Astrocyte (in vitro differentiated cells and primary cell): ENCODE data around the gene GRM5. TPM values are rescaled to one million over a fixed set of nuclear protein-coding genes. Genes with fewer than 3 reads are reported as not detected.
A peak's percentile ranks its signal among the peaks of the same experiment; 100 is the strongest.

ENCODE experiments used
- DNase-seq: peaks from one replicate; pipeline ENCODE4 v3.0.0-alpha.2; 2010; ENCODE audit warnings: low read depth
- FAIRE-seq: peaks from 2 replicates; lab custom pipeline; 2011; peaks lifted over from hg19 to GRCh38; lab: Jason Lieb, UNC
- H2AFZ ChIP-seq: 2 replicates; pipeline ENCODE4 v1.6.0; 2012; ENCODE audit warnings: low read depth, low read length, inconsistent platforms
- H3K27ac ChIP-seq: 2 replicates; pipeline ENCODE4 v1.5.1; 2011; ENCODE audit warnings: low read depth, low read length, inconsistent platforms
- H3K27me3 ChIP-seq: 2 replicates; pipeline ENCODE4 v1.6.0; 2011; ENCODE audit warnings: low read length, inconsistent platforms; ENCODE audit not compliant: insufficient read depth
- H3K36me3 ChIP-seq: 2 replicates; pipeline ENCODE4 v1.5.1; 2011; ENCODE audit warnings: low read length, inconsistent platforms; ENCODE audit not compliant: insufficient read depth
- H3K4me1 ChIP-seq: 2 replicates; pipeline ENCODE4 v1.5.1; 2011; ENCODE audit warnings: low read length, inconsistent platforms; ENCODE audit not compliant: insufficient read depth
- H3K4me2 ChIP-seq: 2 replicates; pipeline ENCODE4 v1.6.0; 2012; ENCODE audit warnings: low read length, inconsistent platforms
- H3K4me3 ChIP-seq: 2 replicates; pipeline ENCODE4 v1.5.1; 2011; ENCODE audit warnings: low read depth, mild to moderate bottlenecking, low read length, inconsistent platforms; ENCODE audit not compliant: insufficient read depth
- H3K79me2 ChIP-seq: 2 replicates; pipeline ENCODE4 v1.6.0; 2012; ENCODE audit warnings: mild to moderate bottlenecking, low read length, inconsistent platforms; ENCODE audit not compliant: insufficient read depth
- H3K9ac ChIP-seq: 2 replicates; pipeline ENCODE4 v1.6.0; 2012; ENCODE audit warnings: mild to moderate bottlenecking, low read length, inconsistent platforms
- H3K9me3 ChIP-seq: 2 replicates; pipeline ENCODE4 v1.5.1; 2012; ENCODE audit warnings: low read depth, mild to moderate bottlenecking, low read length, inconsistent platforms; ENCODE audit not compliant: insufficient read depth
- H4K20me1 ChIP-seq: 2 replicates; pipeline ENCODE4 v1.6.0; 2012; ENCODE audit warnings: low read length, inconsistent platforms; ENCODE audit not compliant: insufficient read depth
- H3K27ac Mint-ChIP-seq: one replicate; pipeline ENCODE4 v1.8.0; 2021; ENCODE audit warnings: mild to moderate bottlenecking, mixed read lengths; ENCODE audit not compliant: unreplicated experiment
- H3K27me3 Mint-ChIP-seq: one replicate; pipeline ENCODE4 v1.8.0; 2021; ENCODE audit warnings: low read depth, mixed read lengths; ENCODE audit not compliant: unreplicated experiment
- H3K36me3 Mint-ChIP-seq: one replicate; pipeline ENCODE4 v1.8.0; 2021; ENCODE audit warnings: low read depth, mixed read lengths; ENCODE audit not compliant: unreplicated experiment
- H3K4me1 Mint-ChIP-seq: one replicate; pipeline ENCODE4 v1.8.0; 2021; ENCODE audit warnings: low read depth, mixed read lengths; ENCODE audit not compliant: unreplicated experiment
- H3K4me3 Mint-ChIP-seq: one replicate; pipeline ENCODE4 v1.8.0; 2021; ENCODE audit warnings: mild to moderate bottlenecking, moderate library complexity, mixed read lengths; ENCODE audit not compliant: unreplicated experiment
- H3K9me3 Mint-ChIP-seq: one replicate; pipeline ENCODE4 v1.8.0; 2021; ENCODE audit warnings: mild to moderate bottlenecking, mixed read lengths; ENCODE audit not compliant: unreplicated experiment
- EZH2 ChIP-seq: IDR thresholded peaks from 2 replicates; pipeline ENCODE4 v1.6.1; 2012; ENCODE audit warnings: mild to moderate bottlenecking, low read length, inconsistent platforms; ENCODE audit not compliant: insufficient read depth
- total RNA-seq: library from RNA; stranded (reverse); gene quantifications from 2 replicates; pipeline ENCODE4 v1.2.1, GENCODE V29; 2021
- TF ChIP-seq, protein P1 (sequence below): IDR thresholded peaks from 2 replicates; pipeline ENCODE4 v1.5.1; 2011; ENCODE audit warnings: low read depth, mild to moderate bottlenecking, inconsistent platforms, low read length, moderate library complexity; ENCODE audit not compliant: insufficient read depth

GRM5 gene
- total RNA-seq, 1 donor from 2014 or later = 0.30 TPM

DNA sequence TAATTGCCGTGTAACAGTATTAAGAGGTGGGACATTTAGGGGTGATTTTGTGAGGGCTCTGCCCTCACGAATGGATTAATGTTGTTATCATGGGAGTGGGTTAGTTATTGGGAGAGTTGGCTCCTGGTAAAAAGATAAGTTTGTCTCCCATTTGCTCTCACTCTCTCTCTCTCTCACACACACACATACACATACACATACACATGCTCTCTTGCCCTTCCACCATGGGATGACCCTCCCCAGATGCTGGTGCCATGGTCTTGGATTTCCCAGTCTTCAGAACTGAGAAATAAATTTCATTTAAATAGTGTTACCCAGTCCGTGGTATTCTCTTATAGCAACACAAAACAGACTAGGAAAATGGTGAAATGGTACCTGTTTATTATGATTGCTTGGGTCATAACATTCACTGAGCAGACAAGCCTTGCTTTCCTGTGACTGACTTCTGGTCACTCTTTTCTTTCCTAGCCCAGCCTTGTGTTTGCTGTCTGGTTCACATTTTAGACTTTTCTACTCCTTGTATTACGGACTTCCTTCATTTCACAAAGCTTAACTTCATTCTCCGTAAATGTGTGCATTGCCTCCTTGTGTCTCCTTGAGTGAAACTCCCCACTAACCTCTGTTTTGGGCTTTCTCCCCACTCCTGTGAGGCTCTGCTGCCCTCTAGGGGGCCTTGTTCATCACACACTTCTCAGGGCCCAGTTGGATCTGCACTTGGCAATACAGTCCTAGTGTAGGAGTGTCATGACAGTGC lies 521.7 kb downstream of the GRM5 start:
- DNase-seq (peak; percentile 73), FAIRE-seq (peak; percentile 97)
- Histone ChIP-seq H4K20me1 (no peaks in the 10 kb centered on the region), H3K4me1 (no peaks in the 10 kb centered on the region), H3K27me3 (no peaks in the 10 kb centered on the region), H2AFZ (peak overlapping the region; percentile 65), H3K79me2 (no peaks in the 10 kb centered on the region), H3K27ac (peak overlapping the region; percentile 2), H3K9me3 (no peaks in the 10 kb centered on the region), H3K4me3 (no peak overlapping the region), H3K9ac (peak overlapping the region; percentile 4), H3K4me2 (peak overlapping the region; percentile 34), H3K36me3 (no peaks in the 10 kb centered on the region)
- H3K9me3 Mint-ChIP-seq = no peaks in the 10 kb centered on the region
- no peak overlapping the region for H3K27ac Mint-ChIP-seq
- H3K36me3 Mint-ChIP-seq = no peaks in the 10 kb centered on the region
- no peak overlapping the region for H3K4me3 Mint-ChIP-seq
- H3K4me1 Mint-ChIP-seq = no peaks in the 10 kb centered on the region
- H3K27me3 Mint-ChIP-seq = no peaks in the 10 kb centered on the region
- TF ChIP-seq, protein P1, sequence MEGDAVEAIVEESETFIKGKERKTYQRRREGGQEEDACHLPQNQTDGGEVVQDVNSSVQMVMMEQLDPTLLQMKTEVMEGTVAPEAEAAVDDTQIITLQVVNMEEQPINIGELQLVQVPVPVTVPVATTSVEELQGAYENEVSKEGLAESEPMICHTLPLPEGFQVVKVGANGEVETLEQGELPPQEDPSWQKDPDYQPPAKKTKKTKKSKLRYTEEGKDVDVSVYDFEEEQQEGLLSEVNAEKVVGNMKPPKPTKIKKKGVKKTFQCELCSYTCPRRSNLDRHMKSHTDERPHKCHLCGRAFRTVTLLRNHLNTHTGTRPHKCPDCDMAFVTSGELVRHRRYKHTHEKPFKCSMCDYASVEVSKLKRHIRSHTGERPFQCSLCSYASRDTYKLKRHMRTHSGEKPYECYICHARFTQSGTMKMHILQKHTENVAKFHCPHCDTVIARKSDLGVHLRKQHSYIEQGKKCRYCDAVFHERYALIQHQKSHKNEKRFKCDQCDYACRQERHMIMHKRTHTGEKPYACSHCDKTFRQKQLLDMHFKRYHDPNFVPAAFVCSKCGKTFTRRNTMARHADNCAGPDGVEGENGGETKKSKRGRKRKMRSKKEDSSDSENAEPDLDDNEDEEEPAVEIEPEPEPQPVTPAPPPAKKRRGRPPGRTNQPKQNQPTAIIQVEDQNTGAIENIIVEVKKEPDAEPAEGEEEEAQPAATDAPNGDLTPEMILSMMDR = peak; percentile 96
- TF ChIP-seq EZH2 = no peak

DNA sequence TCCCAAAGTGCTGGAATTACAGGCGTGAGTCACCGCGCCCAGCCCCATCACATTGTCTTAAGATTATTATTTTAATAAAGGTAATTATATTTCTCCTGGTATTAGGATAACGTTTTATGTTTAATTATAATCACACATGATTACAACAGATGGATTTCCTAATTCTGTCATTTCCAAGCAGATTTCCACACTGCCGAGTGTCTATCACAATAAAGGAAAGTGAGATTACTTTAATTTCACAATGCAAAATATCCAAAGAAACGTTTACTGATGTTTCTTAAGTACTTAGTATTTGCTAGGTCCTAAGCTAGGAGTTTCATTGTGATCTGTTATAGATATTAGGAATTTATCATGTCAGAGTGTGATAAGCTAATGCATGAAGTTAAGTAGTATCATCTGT lies 524.8 kb downstream of the GRM5 start:
- H4K20me1 ChIP-seq = no peaks in the 10 kb centered on the region
- no peaks in the 10 kb centered on the region for H3K9me3 ChIP-seq
- Mint-ChIP-seq H3K9me3 (no peaks in the 10 kb centered on the region), H3K27ac (no peak overlapping the region), H3K36me3 (no peaks in the 10 kb centered on the region), H3K27me3 (no peaks in the 10 kb centered on the region), H3K4me1 (peaks cover 16% of the 10 kb centered on the region), H3K4me3 (no peak overlapping the region)
- FAIRE-seq (no peak), DNase-seq (no peak)
- peaks cover 11% of the 10 kb centered on the region for H3K4me1 ChIP-seq
- no peaks in the 10 kb centered on the region for H3K79me2 ChIP-seq
- no peak overlapping the region for H3K4me3 ChIP-seq
- no peak for TF ChIP-seq EZH2
- TF ChIP-seq, protein P1 = no peak
- no peaks in the 10 kb centered on the region for H3K36me3 ChIP-seq
- H3K9ac ChIP-seq = no peak overlapping the region
- H2AFZ ChIP-seq = no peak overlapping the region
- H3K4me2 ChIP-seq = no peak overlapping the region
- H3K27me3 ChIP-seq = no peaks in the 10 kb centered on the region
- no peak overlapping the region for H3K27ac ChIP-seq

DNA sequence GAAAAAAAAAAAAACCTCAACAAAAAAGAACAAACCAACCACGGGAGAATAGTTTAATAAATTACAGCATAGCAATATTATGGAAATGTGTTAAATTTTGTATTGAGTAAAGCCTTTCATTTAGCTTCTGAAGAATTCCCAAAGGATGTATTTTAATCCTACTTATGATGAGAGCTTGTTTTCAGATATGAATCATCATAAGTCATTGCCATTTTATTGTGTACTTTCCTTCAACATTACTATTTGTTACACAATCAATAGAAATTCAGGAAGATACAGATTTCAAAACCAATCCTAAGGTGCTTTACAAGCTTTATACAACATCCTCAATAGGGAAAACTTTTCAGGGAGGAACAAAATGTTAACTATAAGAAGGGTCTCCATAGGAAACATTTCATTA lies 527.7 kb downstream of the GRM5 start:
- no peak overlapping the region for H3K4me3 Mint-ChIP-seq

More for the DNA sequence above, 527.7 kb downstream of the GRM5 start:
- H3K9me3 ChIP-seq = no peaks in the 10 kb centered on the region
- no peak overlapping the region for H3K27ac ChIP-seq
- H3K4me1 ChIP-seq = peaks cover 20% of the 10 kb centered on the region
- Mint-ChIP-seq H3K4me1 (peaks cover 29% of the 10 kb centered on the region), H3K9me3 (peaks cover 2% of the 10 kb centered on the region), H3K27me3 (no peaks in the 10 kb centered on the region), H3K27ac (no peak overlapping the region), H3K36me3 (no peaks in the 10 kb centered on the region)
- H3K36me3 ChIP-seq = no peaks in the 10 kb centered on the region
- H3K4me3 ChIP-seq = no peak overlapping the region
- no peaks in the 10 kb centered on the region for H4K20me1 ChIP-seq
- TF ChIP-seq, protein P1 = no peak
- TF ChIP-seq EZH2 = no peak
- H2AFZ ChIP-seq = no peak overlapping the region
- H3K79me2 ChIP-seq = no peaks in the 10 kb centered on the region
- no peak overlapping the region for H3K9ac ChIP-seq
- FAIRE-seq (peak; percentile 75), DNase-seq (peak; percentile 21)
- H3K4me2 ChIP-seq = no peak overlapping the region
- no peaks in the 10 kb centered on the region for H3K27me3 ChIP-seq
